HG02610 (cell line): ENCODE data around the gene TBC1D2B.
"Not testable (repeated sequence)": the region's sequence is repeated elsewhere in the genome, so short reads cannot be mapped to it uniquely, and the experiment has no call there.

Experiments
- ATAC-seq: cut with Tn5 transposase; IDR thresholded peaks from one replicate; pipeline ENCODE4 v1.9.1; 2021; ENCODE audit warnings: mild to moderate bottlenecking, moderate library complexity; ENCODE audit not compliant: unreplicated experiment

TBC1D2B gene

GRCh38 chr15:77992356-77993222, 84.9 kb downstream of the TBC1D2B start:
- ATAC-seq: no peak

DNA sequence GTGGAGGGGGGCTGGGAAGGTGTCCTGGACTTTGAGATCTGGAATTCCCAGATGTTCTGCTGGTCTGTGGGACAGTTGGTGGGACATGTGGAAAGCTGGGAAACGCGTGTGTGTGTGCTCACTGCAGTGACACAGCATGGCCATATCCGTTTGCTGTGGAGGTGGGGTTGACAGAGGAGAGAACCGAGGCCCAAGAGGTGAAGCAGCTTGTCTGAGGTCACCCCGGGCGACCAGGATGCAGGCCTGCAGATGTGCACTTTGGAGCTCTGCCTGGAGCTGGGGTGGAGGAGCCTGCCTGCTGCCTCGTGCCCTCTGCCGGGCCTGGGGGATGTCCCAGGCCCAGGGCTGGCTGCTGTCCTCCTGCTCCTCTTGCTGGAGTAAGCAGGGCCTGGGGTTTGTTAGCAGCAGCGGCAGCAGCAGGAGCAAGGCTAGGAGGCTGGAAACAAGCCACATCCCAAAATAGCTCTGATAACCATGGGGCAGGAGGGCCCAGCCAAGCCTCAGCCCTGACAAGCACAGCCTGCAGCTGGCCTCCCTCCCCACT, 85.8 kb downstream of the TBC1D2B start:
- not testable (repeated sequence) for ATAC-seq

- no peak for ATAC-seq
These were observed 86.5 kb downstream of the TBC1D2B start for GRCh38 chr15:77991029-77991406.

- ATAC-seq: no peak
These were observed 88.0 kb downstream of the TBC1D2B start for GRCh38 chr15:77989296-77990143.

DNA sequence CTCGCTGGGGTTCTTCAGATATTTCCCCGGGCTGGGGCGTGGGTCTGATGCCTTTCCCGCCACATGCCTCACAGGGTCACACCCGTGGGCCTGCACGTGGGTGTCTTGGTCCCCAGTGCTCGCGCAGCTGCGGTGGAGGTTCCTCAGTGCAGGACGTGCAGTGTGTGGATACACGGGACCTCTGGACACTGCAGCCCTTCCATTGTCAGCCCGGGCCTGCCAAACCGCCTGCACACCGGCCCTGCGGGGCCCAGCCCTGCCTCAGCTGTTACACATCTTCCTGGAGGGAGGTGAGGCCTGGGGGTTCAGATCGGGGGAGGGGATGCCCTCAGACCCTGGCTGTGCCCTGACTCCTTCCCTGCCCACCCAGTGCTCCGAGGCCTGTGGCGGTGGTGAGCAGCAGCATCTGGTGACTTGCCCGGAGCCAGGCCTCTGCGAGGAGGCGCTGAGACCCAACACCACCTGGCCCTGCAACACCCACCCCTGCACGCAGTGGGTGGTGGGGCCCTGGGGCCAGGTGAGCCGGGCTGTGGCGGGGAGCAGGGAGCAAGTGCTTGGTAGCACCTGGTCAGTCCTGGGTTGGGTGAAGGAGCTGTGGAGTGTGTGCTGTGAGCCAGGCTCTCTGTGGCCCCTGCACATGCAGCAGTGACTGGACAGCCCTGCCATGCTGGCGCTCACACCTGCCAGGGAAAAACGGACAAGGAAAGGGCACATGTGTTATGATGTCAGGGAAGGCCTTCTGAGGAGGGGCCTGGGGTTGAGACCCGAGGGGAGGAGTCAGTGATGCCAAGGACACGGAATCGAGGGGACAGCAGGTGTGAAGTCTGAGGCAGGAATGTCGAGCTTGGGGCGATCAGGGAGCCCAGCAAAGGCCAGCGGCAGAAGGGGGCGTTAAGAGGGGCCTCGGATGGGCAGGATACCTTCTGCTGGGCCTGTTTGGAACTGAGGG, 88.9 kb downstream of the TBC1D2B start:
- no peak for ATAC-seq

GRCh38 chr15:77987765-77988136, 89.8 kb downstream of the TBC1D2B start:
- ATAC-seq: not testable (repeated sequence)

GRCh38 chr15:77986891-77987764, 90.4 kb downstream of the TBC1D2B start:
- ATAC-seq: no peak

DNA sequence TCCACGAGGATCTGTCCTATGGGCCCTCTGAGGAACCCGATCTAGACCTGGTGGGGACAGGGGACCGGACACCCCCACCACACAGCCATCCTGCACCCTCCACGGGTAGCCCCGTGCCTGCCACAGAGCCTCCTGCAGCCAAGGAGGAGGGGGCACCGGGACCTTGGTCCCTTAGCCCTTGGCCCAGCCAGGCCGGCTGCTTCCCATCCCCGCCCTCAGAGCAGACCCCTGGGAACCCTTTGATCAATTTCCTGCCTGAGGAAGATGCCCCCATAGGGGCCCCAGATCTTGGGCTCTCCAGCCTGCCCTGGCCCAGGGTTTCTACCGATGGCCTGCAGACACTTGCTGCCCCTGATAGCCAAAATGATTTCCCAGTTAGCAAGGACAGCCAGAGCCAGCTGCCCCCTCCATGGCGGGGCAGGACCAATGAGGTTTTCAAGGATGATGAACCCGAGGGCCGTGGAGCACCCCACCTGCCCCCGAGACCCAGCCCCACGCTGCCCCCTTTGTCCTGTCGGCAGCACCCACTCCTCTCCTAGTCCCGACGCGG, 91.5 kb downstream of the TBC1D2B start:
- no peak for ATAC-seq

DNA sequence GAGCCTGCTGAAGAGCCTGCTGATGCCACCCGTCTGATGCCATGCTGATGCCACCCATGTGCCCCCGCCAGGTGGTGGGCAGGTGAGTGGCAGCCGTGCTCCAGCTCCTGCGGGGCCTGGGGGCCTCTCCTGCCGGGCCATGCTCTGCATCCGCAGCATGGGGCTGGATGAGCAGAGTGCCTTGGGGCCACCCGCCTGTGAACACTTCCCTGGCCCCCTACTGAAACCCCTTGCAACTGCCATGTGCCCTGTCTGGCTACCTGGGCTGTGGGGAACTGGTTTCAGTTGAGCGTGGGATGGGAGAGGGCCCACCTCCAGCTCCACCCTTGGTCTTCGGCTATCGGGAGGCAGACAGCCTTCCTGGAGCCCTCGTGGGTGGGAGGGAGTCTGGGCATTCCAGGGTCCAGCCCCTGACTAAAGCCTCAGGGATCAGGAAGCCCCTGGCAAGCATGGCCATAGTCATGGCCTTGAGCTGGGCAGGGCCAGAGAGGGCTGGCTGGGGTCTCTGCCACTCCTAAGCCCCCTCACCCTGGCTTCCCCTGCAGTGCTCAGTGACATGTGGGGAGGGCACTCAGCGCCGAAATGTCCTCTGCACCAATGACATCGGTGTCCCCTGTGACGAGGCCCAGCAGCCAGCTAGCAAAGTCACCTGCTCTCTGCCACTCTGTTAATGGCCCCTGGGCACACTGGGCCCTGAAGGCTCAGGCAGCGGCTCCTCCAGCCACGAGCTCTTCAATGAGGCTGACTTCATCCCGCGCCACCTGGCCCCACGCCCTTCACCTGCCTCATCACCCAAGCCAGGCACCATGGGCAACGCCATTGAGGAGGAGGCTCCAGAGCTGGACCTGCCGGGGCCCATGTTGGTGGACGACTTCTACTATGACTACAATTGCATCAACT, 92.2 kb downstream of the TBC1D2B start:
- no peak for ATAC-seq

GRCh38 chr15:77984446-77984861, 93.1 kb downstream of the TBC1D2B start:
- ATAC-seq: no peak

DNA sequence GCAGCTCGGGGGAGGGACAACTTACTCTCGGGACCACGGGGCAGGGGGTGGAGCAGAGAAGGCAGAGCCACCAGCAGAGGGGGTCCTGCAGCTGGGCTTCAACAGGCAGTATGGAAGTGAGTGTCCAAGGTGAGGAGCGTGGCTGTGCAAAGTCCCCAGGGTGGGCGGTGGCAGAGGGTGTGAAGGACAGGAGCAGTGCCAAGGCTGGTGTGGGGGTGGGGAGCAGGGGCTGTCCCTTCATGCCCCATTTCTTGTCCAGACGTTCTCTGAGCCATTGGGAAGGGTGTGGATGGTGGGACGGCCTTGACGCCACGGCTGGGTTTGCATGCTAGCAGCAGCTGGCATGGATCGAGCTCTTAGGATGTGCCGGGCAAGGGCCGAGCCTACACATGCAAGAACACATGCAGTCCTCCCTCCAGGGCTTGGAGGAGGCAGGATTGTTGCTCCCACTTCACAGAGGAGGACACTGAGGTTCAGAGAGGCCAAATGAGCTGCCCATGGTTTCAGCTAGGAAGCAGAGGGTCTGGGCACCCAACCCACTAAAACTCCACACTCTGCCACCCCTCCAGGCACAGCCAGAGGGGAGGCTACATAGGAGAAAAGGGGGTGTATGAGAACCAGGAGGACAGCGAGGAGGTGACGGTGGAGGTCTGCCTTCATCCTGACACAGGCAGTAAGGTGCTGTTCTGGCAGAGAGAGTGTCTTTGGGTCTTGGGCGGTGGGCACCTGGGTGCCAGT, 93.6 kb downstream of the TBC1D2B start:
- no peak for ATAC-seq

- no peak for ATAC-seq
These were observed 94.3 kb downstream of the TBC1D2B start for GRCh38 chr15:77983091-77983707.

GRCh38 chr15:77982127-77982490, 95.4 kb downstream of the TBC1D2B start:
- no peak for ATAC-seq

- no peak for ATAC-seq
These were observed 96.0 kb downstream of the TBC1D2B start for GRCh38 chr15:77981281-77982126.

DNA sequence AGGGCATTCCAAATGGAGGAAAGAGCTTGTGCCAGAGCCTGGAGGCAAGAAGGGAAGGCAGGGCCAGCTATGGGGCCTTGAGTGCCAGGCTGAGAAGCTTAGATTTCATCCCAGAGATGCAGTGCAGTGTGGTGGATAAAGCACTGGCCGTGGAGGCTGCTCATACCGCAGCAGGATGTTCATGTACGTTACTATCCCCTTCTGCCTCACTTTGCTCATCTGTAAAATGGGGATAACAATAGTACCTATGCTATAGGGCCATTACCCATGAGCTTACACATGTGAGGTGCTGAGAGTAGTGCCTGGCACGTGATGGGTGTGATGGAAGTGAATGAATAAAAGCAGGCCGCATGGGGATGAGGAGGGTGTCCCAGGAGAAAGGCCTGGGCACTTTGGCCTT, 96.8 kb downstream of the TBC1D2B start:
- not testable (repeated sequence) for ATAC-seq

GRCh38 chr15:77980098-77980497, 97.4 kb downstream of the TBC1D2B start:
- ATAC-seq: no peak
